Frontal cortex (tissue), 4 donors: Measurements from ENCODE around the gene TENM3. TPM values are rescaled to one million over a fixed set of nuclear protein-coding genes. Genes with fewer than 3 reads are reported as not detected.

Source experiments
- DNase-seq, 2 donors: peaks; one replicate each; pipeline ENCODE4 v3.0.0; 2012; ENCODE audit warnings: low spot score in 2 of 2
- FAIRE-seq: peaks from 2 replicates; lab custom pipeline; 2012; peaks lifted over from hg19 to GRCh38; lab: Jason Lieb, UNC
- total RNA-seq: library from RNA; depleted of rRNA; stranded (reverse); fragments of >200 nt; gene quantifications from one replicate; pipeline ENCODE4 v1.2.3, GENCODE V29; 2014
- donor health status: control.
- donor health status: control.
- donor health status: control.

Gene TENM3
- total RNA-seq, 1 donor from 2014 or later = 78.3 TPM

GRCh38 chr4:182531555-182532162 lies 288.5 kb downstream of the TENM3 start:
- DNase-seq (no peak), FAIRE-seq (no peak)

DNA sequence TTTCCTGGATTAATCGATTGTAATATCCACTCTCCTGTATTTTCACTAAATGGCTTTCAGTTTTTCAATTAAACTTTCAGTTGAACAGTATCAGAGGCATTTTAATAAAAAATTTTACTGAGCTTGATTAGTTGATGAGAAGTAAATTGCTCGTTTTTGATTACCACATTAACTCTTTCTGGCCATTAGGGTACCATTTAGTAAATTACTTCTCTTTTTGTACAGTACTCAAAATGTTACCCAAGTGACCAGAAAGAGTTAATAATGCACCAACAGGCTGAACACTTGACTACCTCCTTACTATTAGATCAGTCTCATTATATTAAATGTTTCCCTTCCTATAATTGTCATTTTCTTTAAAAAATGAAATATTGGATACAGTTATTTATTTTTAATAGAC lies 289.2 kb downstream of the TENM3 start:
- FAIRE-seq (no peak), DNase-seq (no peak)

DNA sequence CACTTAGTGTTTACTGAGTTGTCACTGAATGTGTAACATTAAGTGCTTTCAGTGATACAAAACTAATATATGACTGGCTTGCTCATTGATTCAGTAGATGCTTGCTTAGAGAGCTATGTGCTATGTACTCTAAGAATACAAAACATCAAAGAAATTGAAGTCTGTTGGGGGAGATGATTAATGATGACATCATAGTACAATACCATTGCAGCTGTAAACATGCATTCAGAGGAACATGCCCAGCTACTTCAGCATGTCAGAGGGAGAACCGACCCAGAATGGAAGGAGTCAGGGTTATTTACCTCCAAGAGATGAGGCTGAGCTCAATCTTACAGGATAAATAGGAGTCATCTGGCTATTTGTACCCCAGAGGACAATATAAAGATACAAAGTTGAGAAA lies 290.8 kb downstream of the TENM3 start:
- no peak for FAIRE-seq
- no peak for DNase-seq

GRCh38 chr4:182536221-182536811 lies 293.1 kb downstream of the TENM3 start:
- FAIRE-seq = no peak
- no peak for DNase-seq

GRCh38 chr4:182537031-182537795 lies 294.0 kb downstream of the TENM3 start:
- DNase-seq = no peak
- FAIRE-seq = no peak

DNA sequence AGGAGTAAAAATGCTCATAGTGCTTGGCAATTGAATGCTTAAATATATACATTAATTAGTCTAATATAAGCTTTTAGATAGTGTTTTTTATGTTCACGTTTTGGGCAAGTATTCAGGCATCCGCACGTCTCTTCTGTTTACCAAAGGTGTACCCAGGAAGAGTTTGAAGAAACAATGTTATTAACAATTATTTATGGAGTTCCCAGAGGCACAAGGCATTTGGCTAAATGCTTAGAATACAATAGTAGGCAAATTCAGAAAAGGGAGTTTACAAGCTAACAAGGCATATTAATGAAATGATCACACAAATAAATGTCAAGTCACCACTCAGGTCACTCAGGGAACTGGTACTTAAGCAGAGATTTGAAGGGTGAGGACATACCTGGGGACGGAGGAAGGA lies 294.8 kb downstream of the TENM3 start:
- FAIRE-seq (no peak), DNase-seq (no peak)

- FAIRE-seq (no peak), DNase-seq (no peak)
Observed at GRCh38 chr4:182540496-182540895, 297.3 kb downstream of the TENM3 start.

DNA sequence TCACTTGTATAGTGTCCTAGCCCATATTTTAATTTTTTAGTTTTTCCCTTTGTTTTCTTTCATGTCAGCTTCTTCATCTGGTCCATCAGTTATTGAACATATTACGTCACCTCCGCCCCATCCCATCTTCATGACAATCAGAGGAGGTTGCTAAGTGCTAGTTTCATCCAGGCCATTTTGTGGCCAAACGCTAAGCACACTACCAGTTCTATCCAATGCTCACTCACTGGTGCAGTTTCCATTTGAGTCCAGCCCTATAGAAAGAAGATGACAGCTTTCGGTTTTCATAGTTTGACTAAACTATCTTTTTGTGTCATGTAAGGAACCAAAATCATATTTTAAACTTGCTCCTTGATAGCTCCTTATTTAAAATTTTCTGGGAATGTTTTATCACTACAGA lies 304.2 kb downstream of the TENM3 start:
- FAIRE-seq (no peak), DNase-seq (no peak)

DNA sequence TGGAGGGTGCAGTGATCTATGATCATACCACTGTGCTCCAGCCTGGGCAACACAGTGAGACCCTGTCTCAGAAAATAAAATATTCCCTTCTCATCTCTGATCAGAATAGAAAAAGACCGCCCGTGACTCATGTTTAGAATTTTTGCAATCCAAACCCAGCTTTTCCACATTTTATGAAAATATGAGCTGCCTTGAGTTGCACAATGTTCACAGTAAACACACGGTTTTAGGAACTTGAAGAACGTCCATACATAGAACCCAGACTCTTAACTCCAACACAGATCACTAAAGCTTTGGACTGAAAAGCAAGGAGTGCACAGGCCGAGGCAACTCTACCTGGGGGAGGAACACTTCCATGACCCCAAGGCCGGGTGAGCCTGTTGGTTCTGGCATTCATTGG lies 305.0 kb downstream of the TENM3 start:
- DNase-seq (no peak), FAIRE-seq (no peak)

GRCh38 chr4:182549356-182549755 lies 306.2 kb downstream of the TENM3 start:
- DNase-seq = no peak
- no peak for FAIRE-seq

DNA sequence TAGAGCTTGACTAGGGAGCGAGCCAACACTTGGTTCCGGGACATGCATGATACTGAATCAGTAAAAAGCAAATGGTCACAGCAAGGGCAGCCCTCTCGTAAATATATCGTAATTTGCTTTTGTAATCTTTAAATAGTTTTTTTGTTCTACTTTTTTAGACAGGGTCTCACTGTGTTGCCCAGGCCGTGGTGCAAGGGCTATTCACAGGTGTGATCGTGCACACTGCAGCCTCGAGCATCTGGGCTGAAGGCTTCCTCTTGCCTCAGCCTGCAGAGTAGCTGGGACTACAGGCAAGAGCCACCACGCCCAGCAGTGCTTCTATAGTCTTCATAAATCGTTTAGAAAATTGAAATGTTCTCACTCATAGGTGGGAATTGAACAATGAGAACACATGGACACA lies 309.7 kb downstream of the TENM3 start:
- FAIRE-seq (no peak), DNase-seq (no peak)

DNA sequence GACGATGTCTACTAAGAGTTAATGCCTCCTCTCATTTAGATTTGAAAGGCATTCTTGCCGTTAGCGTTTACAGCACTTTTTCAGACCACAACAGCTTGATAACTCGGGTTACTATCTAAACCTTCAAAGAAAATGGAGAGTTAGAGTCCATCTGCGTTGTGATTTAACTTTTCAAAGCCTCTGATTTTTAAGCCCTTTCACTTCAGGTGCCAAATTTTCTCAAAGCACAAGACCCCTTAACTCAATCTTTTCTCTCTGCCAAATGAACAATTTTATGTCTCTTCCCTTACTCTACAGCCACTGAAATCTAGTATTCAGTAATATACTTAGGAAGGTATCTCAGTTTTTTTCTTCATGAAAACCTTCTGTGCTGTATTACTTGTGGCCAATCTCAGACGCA lies 310.5 kb downstream of the TENM3 start:
- no peak for DNase-seq

DNA sequence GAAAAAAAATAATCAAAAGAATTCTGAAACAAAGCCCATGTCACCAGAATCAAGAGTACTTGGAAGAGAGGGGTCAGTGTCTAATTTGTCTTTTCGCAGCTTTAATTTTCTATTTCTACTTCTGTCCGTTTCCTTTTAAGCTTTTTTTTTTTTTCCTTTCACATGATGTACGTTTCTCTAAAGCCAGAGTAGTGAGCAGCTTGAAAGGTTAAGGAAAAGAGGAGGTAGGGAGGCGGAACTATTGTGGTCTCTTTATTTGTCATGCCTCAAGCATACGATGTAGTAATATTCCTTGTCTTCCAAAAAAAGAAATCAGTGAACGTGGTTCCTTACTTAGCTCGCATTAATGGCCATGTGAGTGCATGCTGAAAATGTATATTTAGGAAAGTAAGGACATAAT lies 311.5 kb downstream of the TENM3 start:
- FAIRE-seq = no peak
- no peak for DNase-seq

More for the DNA sequence above, 310.5 kb downstream of the TENM3 start:
- no peak for FAIRE-seq

GRCh38 chr4:182555997-182556418 lies 312.8 kb downstream of the TENM3 start:
- FAIRE-seq (no peak), DNase-seq (no peak)

- FAIRE-seq = no peak
- DNase-seq = no peak
Observed at GRCh38 chr4:182556580-182556979, 313.4 kb downstream of the TENM3 start.

DNA sequence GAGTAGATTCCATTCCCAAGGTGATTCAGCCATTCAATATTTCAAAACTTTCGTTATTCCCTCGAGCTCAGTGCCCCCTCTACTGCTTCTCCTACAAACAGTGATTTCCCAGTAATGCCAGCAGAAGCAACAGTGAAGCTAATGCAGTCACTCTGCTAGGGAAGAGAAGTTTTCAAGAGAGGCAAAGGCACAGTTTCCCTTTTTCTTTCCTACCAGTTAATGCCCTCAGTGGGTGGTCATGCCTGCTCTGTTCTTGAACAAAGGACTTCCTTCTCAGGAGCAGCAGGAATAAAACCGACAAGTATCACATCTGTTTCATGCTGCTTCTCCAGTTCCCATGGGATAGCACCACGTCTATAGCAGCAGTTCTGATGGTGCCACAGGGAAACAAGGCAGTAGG lies 317.2 kb downstream of the TENM3 start:
- no peak for DNase-seq
- FAIRE-seq = no peak

- FAIRE-seq (no peak), DNase-seq (no peak)
Observed at GRCh38 chr4:182562350-182562749, 319.1 kb downstream of the TENM3 start.

- FAIRE-seq (no peak), DNase-seq (no peak)
Observed at GRCh38 chr4:182564724-182565369, 321.6 kb downstream of the TENM3 start.

GRCh38 chr4:182567119-182567518 lies 323.9 kb downstream of the TENM3 start:
- FAIRE-seq (no peak), DNase-seq (no peak)

- no peak for DNase-seq
- no peak for FAIRE-seq
Observed at GRCh38 chr4:182569561-182569960, 326.4 kb downstream of the TENM3 start.

GRCh38 chr4:182574706-182575105 lies 331.5 kb downstream of the TENM3 start:
- FAIRE-seq = no peak

More at GRCh38 chr4:182574706-182575105, 331.5 kb downstream of the TENM3 start:
- DNase-seq = no peak
